Fibroblast of peridontal ligament (primary cell): ENCODE measurements around the gene LAMA5.

Experiments used
- DNase-seq: peaks from one replicate; pipeline ENCODE4 v3.0.0-alpha.2; 2010; ENCODE audit errors: extremely low read depth

The LAMA5 gene

DNA sequence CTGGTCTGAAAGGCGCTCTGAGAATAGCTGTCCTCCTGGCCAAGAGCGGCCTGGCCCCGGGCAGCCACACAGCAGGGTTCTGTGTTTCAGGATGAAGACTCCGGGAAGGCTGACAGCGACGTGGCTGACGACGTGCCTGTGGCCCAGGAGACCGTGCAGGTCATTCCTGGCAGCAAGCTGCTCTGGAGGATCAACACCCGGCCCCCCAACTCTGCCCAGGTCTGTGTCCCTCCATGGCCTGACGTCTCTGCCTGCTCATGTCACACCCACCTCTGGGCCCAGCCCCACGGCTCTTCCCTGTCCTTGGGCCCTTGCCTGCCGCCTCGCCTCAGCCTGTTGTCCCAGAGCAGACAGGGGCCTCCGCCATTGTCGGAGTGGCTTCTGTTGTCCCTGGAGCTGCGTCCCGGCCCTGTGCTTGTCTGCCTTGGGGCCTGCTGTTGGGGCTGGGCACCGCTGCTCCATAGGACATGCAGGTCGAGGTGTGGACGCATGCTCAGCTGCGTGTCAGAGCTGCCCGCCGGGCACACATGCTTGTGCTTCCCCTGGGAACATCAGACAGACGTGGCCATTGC is 80.5 kb downstream of the LAMA5 start:
- DNase-seq, result no peak

GRCh38 chr20:62285722-62286121 is 81.4 kb downstream of the LAMA5 start:
- DNase-seq, result no peak

DNA sequence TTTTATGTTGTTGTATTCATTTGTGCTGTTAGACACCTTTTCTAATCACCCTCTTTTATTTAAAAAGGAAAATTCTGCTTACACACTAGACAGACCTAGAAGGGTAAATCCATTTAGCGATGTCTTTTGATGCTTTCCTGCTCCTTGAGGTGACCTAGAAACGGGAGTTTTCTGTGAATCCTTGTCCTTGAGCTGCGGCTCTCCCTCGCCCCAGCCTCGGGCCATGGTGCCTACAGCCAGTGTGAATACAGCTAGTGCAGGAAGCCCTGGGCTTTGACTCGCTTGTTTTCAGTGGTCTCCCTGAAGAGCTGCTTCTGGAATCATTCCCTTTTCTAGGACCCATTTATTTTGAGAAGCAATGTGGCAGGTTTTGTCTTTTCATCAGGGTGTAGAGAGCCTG is 82.0 kb downstream of the LAMA5 start:
- DNase-seq, result no peak

DNA sequence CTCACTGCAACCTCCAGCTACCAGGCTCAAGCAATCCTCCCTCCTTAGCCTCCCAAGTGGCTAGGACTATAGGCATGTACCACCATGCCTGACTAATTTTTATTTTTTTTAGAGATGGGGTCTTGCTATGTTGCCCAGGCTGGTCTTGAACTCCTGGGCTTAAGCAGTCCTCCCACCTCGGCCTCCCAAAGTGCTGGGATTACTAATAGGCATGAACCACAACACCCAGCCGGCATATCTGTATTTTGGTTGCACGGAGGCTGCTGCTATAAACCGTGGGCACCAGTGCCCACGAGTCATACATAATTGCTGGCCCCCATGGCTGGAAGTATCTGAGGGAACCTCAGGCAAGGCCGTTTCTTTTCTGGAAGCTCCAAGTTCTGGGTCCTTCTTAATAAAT is 82.7 kb downstream of the LAMA5 start:
- DNase-seq, result no peak

DNA sequence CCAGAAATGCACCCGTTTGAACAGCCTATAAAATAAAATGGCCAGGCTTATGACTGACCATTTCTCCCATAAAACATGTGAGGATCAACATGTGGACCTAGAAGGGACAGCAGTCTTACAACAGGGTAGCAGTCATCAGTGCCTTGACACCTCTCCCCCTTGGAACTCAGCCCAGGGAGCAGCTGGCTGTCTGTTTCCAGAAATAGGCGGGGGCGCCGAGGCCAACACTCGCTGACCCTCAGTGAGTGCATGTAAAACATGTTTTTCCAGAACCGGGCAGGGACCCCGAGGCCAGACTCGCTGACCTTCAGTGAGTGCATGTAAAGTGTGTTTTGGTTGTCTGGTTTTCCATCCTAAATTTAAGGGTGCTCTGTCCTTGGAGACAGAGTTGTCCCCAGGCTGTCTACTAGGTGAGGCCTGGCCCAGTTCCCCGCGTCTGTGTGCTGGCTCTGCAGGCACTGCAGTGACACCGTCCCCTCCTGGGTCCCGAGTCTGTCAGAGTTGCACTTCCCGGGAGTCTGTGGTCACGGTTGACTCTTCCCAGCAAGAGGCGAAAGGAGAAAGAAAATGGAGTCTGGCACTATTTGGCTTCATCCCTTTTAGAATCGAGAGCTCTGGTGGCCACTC is 84.1 kb downstream of the LAMA5 start:
- DNase-seq, result no peak

- no peak for DNase-seq
Measured at GRCh38 chr20:62282103-62282502, 85.0 kb downstream of the LAMA5 start.

DNA sequence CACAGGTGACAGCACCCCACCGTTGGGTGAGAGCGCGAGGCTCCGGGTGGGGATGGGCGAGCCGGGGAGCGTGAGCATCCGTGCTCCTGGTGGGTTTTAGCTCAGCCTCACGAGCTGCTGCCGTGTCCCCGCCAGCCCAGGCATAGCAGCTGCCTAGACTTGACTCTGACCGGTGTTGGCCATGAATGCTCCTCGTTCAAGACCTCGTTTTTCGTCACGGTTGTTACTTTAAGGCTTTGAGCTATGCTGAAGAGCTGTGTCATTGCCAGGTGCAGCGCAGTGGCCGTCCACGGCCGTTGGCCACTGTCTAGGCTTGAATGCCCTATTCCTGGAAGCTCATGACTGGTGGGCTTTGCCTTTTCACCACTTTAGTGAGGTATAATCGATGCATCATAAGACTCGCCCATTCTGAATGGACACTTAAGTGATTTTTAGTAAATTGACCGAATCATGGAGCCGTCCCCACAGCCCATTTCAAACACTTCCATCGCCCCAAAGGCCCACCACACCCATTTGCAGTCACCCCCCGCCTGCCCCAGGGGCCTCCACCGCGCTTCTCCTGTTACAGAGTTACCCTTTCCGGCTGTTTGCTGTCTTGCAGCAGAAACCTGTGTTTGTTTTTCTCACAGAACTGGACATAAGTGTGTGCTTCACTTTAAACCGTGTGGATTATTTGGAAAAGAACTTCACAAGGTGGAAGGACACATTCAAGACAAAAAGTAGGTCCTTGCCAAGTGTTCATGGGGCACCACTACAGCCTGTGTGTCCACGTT is 85.8 kb downstream of the LAMA5 start:
- no peak for DNase-seq

DNA sequence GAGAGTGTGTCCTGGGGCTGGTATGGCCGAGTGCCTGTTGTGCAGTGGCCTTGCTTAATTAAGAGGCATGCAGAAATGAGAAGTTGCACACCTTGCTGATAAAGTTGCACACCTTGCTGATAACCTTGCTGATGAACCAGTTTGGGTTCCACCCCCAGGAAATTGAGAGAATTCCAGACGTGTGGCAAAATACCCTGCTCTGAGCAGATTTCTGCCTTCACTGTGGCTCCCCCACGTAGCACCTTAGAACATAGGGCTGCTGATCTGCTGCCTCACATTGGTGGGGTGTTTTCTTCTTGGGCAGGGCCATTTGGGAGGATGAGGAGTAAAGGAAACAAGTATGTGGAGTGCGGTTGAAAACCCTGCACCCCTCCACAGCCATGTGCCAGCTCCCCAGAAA is 86.8 kb downstream of the LAMA5 start:
- no peak for DNase-seq

DNA sequence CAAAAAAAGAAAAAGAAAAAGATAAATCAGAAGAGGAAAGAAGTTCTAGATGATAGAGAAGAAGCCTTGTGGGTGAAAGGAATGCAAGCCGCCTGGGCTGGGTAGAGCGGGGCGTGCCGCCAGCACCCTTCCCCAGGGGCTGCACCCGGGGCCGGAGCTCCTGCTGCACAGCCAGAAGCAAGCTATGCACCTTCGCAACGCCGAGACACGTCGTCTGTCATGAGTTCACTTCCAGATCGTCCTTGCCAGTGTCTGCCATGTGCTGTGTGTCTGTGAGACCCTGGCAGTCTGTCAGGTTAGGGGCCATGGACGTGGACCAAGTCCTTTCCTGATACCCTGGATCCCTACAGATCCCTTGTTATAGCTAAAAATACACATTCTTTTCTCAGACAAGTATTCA is 89.9 kb downstream of the LAMA5 start:
- no peak for DNase-seq

- DNase-seq, result no peak
Measured at GRCh38 chr20:62276439-62276838, 90.7 kb downstream of the LAMA5 start.

GRCh38 chr20:62275219-62275618 is 91.9 kb downstream of the LAMA5 start:
- DNase-seq, result no peak

- DNase-seq, result no peak
Measured at GRCh38 chr20:62274332-62274950, 92.7 kb downstream of the LAMA5 start.

DNA sequence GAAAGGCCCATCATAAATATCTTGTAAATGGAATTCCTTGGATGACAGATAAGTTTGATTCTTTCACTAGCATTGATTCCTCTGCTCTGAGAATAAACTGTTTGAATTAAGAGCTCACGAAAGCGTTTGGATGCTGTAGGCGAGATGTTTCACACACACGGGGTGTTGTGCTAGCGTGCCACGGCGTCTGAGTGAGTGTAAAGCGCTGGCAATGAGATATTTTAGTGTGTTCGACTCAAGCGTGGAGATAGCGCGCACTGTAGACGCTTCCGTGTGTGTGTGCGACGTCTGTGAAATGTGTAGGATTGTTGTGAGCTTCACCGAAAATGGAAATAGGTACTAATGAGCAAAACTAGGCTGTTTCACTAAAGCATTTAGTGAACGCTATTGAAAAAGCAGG is 93.7 kb downstream of the LAMA5 start:
- DNase-seq, result no peak

GRCh38 chr20:62272200-62272599 is 94.9 kb downstream of the LAMA5 start:
- DNase-seq, result no peak

DNA sequence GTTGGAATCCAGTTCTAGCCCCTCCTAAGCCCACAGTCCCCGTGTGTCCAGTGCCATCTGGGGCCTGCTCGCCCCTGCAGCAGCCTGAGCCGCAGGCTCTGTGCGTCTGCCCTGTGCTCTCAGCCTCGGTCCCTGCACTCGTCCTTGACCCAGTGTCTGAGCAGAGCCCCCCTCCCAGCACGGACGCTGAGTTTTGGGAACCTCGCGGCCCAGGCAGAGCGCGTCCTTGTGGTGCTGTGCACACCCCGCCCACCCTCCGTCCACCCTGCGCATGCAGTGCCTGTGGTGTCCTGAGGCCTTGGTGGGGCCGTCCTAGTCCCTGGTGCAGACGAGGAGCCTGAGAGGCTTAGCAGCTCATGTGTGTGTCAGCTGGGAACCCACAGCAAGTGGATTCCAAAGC is 97.2 kb downstream of the LAMA5 start:
- no peak for DNase-seq

GRCh38 chr20:62269378-62269777 is 97.7 kb downstream of the LAMA5 start:
- no peak for DNase-seq

DNA sequence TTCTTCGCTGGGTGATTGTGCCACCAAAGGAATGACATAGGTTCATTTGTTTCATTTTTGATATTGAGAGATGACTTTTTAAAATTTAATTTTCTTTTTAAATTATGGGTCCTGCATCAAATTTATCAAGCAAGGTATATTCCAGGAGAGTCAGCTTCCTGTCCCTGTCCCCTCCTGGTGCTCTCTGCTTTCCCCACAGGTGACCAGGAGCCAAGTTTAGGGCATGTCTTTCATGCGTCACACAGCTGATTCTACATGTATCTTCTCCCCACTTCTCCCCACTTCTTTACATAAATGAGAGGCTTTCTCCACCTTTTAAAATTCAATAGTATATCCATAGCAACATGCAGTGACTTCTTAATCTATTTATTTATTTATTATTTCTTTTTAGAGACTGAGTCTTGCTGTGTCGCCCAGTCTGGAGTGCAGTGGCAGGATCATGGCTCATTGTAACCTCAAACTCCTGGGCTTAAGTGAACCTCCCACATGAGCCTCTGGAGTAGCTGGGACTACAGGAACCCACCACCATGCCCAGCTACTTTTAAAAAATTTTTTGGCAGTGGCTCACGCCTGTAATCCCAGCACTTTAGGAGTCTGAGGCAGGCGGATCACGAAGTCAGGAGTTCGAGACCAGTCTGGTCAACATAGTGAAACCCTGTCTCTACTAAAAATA is 98.7 kb downstream of the LAMA5 start:
- no peak for DNase-seq

DNA sequence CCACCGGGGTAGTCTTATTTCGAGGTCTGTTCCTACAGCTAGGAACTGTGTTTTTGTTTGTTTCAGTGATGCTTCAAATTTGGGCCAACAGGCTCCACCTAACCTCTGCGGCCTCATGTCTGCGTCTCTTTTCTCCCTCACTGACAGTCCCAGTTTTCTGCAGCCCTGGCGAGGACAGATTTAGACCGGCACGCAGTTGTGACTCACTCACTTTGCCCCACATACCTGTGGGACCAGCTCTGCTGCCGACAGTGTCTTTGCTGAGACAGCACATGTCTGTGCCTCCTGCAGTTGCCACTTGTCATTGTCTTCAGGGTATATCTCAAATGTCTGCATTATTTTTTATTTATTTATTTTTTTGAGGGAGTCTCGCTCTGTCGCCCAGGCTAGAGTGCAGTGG is 99.6 kb downstream of the LAMA5 start:
- DNase-seq, result no peak

- no peak for DNase-seq
Measured at GRCh38 chr20:62266851-62267250, 100.3 kb downstream of the LAMA5 start.

GRCh38 chr20:62266340-62266739 is 100.8 kb downstream of the LAMA5 start:
- no peak for DNase-seq

- peak; percentile 3 for DNase-seq
Measured at GRCh38 chr20:62265365-62265764, 101.7 kb downstream of the LAMA5 start.

DNA sequence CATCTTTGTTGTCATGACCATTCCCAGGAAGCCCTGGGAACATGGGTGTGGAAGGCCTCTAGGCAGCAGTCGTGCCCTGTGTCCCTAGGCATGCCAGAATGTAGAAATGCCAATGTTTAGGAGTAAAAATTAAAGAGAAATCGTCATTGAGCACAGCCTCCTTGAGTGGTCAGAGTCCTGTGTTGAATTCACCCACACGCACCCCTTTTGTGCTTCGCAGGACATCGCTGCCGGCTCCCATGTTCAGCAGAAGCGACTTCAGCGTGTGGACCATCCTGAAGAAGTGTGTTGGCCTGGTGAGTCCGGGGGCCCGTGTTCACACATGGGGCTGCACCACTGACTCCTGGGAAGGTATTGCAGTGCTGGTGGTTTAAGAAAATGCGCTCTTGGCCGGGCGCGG is 103.7 kb downstream of the LAMA5 start:
- DNase-seq, result no peak
